Osteocyte (in vitro differentiated cells): Measurements from ENCODE around the gene TMEM233. TPM values are rescaled to one million over a fixed set of nuclear protein-coding genes. Genes with fewer than 3 reads are reported as not detected.

Experiments
- DNase-seq: peaks from one replicate; pipeline ENCODE4 v3.0.0; 2021; ENCODE audit warnings: mixed read lengths; ENCODE audit not compliant: unreplicated experiment; ENCODE audit errors: extremely low spot score
- H3K27ac Mint-ChIP-seq: one replicate; pipeline ENCODE4 v1.8.0; 2021; ENCODE audit warnings: mild to moderate bottlenecking, mixed read lengths; ENCODE audit not compliant: unreplicated experiment
- H3K27me3 Mint-ChIP-seq: one replicate; pipeline ENCODE4 v1.8.0; 2021; ENCODE audit warnings: mixed read lengths; ENCODE audit not compliant: unreplicated experiment
- H3K36me3 Mint-ChIP-seq: one replicate; pipeline ENCODE4 v1.8.0; 2021; ENCODE audit warnings: mixed read lengths; ENCODE audit not compliant: unreplicated experiment
- H3K4me1 Mint-ChIP-seq: one replicate; pipeline ENCODE4 v1.8.0; 2021; ENCODE audit warnings: mixed read lengths; ENCODE audit not compliant: unreplicated experiment
- H3K4me3 Mint-ChIP-seq: one replicate; pipeline ENCODE4 v1.8.0; 2021; ENCODE audit warnings: mild to moderate bottlenecking, moderate library complexity, mixed read lengths; ENCODE audit not compliant: unreplicated experiment
- H3K9me3 Mint-ChIP-seq: one replicate; pipeline ENCODE4 v1.8.0; 2021; ENCODE audit warnings: mixed read lengths; ENCODE audit not compliant: unreplicated experiment
- total RNA-seq: library from RNA; stranded (reverse); gene quantifications from 2 replicates; pipeline ENCODE4 v1.2.1, GENCODE V29; 2021
- TF ChIP-seq, protein P1 (sequence below): fragments of 200-600 bp; sonication (generic); IDR thresholded peaks from 2 replicates; pipeline ENCODE4 v1.5.0; 2021; ENCODE audit warnings: antibody characterized with exemption, mild to moderate bottlenecking, moderate library complexity

Gene TMEM233
- total RNA-seq, 1 donor from 2014 or later: not detected

DNA sequence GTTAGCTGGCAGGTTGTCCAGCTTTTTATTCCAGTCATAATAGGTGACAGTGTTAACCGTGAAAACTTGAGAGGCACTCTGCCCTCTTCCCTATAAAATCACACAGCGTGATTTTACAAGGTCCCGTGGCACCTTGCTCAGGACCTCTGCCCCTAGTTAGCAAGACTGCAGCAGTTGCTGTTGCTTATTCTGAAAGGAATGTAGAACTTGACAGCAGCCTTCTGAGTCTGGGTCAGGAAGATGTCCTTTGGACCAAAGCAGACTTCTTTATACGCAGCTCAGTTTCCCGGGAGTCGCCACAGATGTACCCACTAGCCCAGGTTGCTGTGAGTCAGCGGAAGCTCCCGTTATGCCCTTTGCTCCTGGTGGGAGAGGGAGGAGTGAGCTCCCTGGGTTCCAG, 87.5 kb downstream of the TMEM233 start:
- no peak overlapping the region for H3K27ac Mint-ChIP-seq
- TF ChIP-seq, protein P1, sequence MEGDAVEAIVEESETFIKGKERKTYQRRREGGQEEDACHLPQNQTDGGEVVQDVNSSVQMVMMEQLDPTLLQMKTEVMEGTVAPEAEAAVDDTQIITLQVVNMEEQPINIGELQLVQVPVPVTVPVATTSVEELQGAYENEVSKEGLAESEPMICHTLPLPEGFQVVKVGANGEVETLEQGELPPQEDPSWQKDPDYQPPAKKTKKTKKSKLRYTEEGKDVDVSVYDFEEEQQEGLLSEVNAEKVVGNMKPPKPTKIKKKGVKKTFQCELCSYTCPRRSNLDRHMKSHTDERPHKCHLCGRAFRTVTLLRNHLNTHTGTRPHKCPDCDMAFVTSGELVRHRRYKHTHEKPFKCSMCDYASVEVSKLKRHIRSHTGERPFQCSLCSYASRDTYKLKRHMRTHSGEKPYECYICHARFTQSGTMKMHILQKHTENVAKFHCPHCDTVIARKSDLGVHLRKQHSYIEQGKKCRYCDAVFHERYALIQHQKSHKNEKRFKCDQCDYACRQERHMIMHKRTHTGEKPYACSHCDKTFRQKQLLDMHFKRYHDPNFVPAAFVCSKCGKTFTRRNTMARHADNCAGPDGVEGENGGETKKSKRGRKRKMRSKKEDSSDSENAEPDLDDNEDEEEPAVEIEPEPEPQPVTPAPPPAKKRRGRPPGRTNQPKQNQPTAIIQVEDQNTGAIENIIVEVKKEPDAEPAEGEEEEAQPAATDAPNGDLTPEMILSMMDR: no peak
- H3K4me3 Mint-ChIP-seq: no peak overlapping the region
- H3K4me1 Mint-ChIP-seq: peaks cover 46% of the 10 kb centered on the region
- H3K36me3 Mint-ChIP-seq: peaks cover 41% of the 10 kb centered on the region
- H3K9me3 Mint-ChIP-seq: no peaks in the 10 kb centered on the region
- no peak for DNase-seq
- H3K27me3 Mint-ChIP-seq: no peaks in the 10 kb centered on the region

DNA sequence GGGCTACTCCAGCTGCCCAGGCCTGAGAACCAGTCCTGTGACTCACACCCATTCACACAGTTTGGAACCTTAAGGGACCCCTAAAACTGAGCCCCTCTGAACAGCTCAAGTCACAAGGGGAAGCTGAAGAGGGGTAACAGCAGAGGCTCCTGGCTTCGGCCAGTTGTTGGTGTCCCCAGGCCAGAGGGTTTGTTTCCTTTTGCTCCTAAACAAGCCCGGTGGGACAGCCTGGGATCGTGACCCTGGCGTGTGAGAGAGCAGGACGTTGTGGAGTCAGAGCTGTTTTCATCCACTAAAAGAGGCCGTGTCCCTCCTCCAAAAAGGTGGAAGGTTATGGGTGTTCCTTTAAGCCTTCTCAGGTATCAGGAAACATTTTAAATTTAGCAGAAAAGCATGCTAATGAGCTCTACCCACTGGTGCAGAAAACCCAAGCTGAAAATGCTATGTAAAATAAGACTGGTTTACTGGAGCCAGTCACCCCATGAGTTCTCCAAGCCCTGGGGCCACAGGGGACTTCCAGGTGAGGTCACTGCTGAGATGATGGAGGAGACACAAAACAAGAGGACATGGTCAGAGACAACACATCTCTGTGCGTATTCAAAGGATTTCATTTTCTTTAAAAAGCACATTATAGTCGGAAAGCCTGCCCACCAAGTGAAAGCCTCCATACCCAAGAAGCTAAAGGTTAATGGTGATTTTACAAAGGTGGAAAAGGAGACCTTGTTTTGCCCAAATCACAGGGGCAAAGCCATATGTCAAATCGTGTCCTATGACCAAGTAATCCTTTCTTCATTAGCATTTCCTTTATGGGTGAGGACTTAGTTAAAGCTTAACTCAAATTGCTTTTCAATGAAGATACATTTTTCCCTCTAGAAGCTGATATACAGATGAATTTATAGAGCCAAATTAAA, 88.4 kb downstream of the TMEM233 start:
- TF ChIP-seq, protein P1: no peak
- Mint-ChIP-seq H3K27me3 (no peaks in the 10 kb centered on the region), H3K36me3 (peaks cover 36% of the 10 kb centered on the region), H3K9me3 (no peaks in the 10 kb centered on the region), H3K4me3 (no peak overlapping the region), H3K27ac (no peak overlapping the region), H3K4me1 (peaks cover 49% of the 10 kb centered on the region)
- DNase-seq: no peak

DNA sequence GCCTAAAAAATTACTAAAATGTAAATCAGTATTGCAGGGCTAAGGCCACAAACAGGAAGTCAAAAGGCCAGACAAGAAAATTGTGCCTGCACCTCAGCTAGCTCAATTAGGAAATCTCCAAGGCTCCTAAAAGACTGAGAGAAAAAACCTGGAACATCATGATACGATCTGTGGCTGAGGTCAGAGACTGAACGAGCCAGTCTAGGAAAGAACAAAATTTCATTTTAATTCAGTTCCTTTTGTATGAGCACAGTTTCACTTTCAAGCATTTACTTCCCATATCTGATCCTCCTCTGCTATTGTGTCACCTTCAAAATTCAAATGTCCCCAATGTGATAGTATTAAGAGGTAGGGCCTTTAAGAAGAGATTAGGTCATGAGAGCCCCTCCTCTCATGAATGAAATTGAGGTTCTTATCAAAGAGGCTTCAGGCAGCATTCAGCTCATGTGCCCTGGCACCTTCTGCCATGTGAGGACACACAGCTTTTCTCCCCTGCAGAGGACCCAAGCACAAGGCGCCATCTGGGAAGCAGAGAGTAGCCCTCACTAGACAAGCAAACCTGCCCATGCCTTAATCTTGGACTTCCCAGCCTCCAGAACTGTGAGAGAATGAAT, 89.2 kb downstream of the TMEM233 start:
- TF ChIP-seq, protein P1: no peak
- Mint-ChIP-seq H3K9me3 (no peaks in the 10 kb centered on the region), H3K4me1 (peaks cover 49% of the 10 kb centered on the region), H3K27me3 (no peaks in the 10 kb centered on the region), H3K36me3 (peaks cover 34% of the 10 kb centered on the region), H3K4me3 (no peak overlapping the region), H3K27ac (no peak overlapping the region)
- DNase-seq: no peak

DNA sequence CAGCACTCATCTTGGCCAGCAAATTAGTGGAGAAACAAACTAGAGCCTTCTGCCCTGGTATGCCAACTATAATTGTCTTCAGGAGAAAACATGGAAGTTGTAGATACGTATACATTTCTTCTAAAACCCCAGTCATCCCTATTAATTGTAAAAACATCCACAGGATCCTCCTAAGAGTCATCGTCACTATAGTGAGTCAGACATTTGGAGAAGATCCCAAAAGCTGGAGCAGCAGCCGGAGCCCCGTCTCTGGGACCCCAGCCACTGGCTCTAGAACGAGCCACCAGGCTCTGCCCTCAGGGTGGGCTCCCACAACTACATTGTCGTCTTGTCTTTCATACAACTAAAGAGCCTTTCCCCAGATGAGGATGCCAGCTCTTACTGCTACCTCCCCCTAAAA, 89.8 kb downstream of the TMEM233 start:
- Mint-ChIP-seq H3K4me3 (no peak overlapping the region), H3K27me3 (no peaks in the 10 kb centered on the region), H3K9me3 (no peaks in the 10 kb centered on the region), H3K4me1 (peaks cover 49% of the 10 kb centered on the region), H3K36me3 (peaks cover 29% of the 10 kb centered on the region), H3K27ac (peak overlapping the region; percentile 7)
- DNase-seq: no peak
- TF ChIP-seq, protein P1: no peak

DNA sequence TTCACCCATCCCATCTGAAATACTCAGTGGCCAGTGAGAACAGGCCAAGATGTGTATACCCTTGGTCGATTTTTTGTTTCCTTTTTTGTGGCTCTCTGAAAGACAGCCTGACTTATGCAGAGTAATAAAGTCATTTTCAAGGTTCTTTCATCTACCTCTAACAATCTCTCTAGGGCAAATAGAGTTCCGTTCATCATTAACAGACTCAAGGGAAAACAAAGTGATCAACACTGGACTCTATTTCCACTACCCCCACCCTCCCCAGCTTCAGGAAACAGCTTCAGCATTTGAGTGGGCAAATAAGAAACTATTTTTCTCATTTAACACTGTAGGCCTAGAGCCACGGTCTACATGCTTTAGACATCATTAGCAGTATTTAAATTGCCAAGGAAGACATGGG, 90.2 kb downstream of the TMEM233 start:
- no peak for DNase-seq
- Mint-ChIP-seq H3K9me3 (no peaks in the 10 kb centered on the region), H3K27me3 (no peaks in the 10 kb centered on the region), H3K4me1 (peaks cover 46% of the 10 kb centered on the region), H3K4me3 (no peak overlapping the region), H3K36me3 (peaks cover 25% of the 10 kb centered on the region), H3K27ac (peak overlapping the region; percentile 7)
- TF ChIP-seq, protein P1: no peak
